Panc1 (cell line): ENCODE measurements around the gene LIG4. TPM values are rescaled to one million over a fixed set of nuclear protein-coding genes. Genes with fewer than 3 reads are reported as not detected.

Experiments used
- ATAC-seq: fragments of 200-7000 bp; cut with Tn5 transposase; 2 replicates; pipeline ENCODE4 v1.9.1; 2020; ENCODE audit warnings: mild to moderate bottlenecking, moderate library complexity
- BruUV-seq: library from RNA; stranded (reverse); fragments of 400-500 nt; replicated peaks from 2 replicates; lab custom pipeline; 2021; lab: Mats Ljungman, UMichigan
- CTCF ChIA-PET: fragments of 300-600 bp; sonication (Branson Sonifier 250); formaldehyde crosslinking; loops from one replicate; lab custom pipeline; 2022; ENCODE audit warnings: antibody characterized with exemption; lab: Charles Lee
- POLR2A ChIA-PET: fragments of 300-600 bp; sonication (Branson Sonifier 250); formaldehyde crosslinking; loops from one replicate; lab custom pipeline; 2022; ENCODE audit warnings: antibody characterized with exemption; lab: Charles Lee
- DNase-seq: peaks from one replicate; pipeline ENCODE4 v3.0.0-alpha.2; 2010; ENCODE audit warnings: low read depth, low spot score
- H3K27ac ChIP-seq: 2 replicates; pipeline ENCODE4 v1.5.1; 2011; ENCODE audit warnings: mild to moderate bottlenecking, low read length, inconsistent platforms
- H3K27me3 ChIP-seq: fragments of 200-500 bp; sonication (Bioruptor generic); 2 replicates; pipeline ENCODE4 v1.6.0; 2014; ENCODE audit warnings: low read length, inconsistent platforms; ENCODE audit not compliant: control insufficient read depth, insufficient read depth
- H3K36me3 ChIP-seq: fragments of 200-500 bp; sonication (Bioruptor generic); 2 replicates; pipeline ENCODE4 v1.5.1; 2014; ENCODE audit warnings: inconsistent platforms, mild to moderate bottlenecking, low read length, moderate library complexity; ENCODE audit not compliant: control insufficient read depth, insufficient read depth
- H3K4me1 ChIP-seq: 2 replicates; pipeline ENCODE4 v1.5.1; 2011; ENCODE audit warnings: inconsistent platforms, mild to moderate bottlenecking, low read length, moderate library complexity; ENCODE audit not compliant: control insufficient read depth, insufficient read depth
- H3K4me3 ChIP-seq, 2 experiments: 2 replicates each; pipeline ENCODE4 v1.5.1; 2011 to 2012; ENCODE audit warnings: low read depth in 2 of 2, low read length in 2 of 2, mild to moderate bottlenecking in 2 of 2, inconsistent platforms in 1 of 2, moderate library complexity in 1 of 2
- H3K9me3 ChIP-seq: fragments of 200-500 bp; sonication (Bioruptor generic); 2 replicates; pipeline ENCODE4 v1.5.1; 2014; ENCODE audit warnings: low read depth, mild to moderate bottlenecking, inconsistent platforms, low read length, moderate library complexity; ENCODE audit not compliant: control insufficient read depth, insufficient read depth
- CTCF ChIP-seq: fragments of 450-650 bp; IDR thresholded peaks from 2 replicates; pipeline ENCODE4 v1.5.1; 2017; ENCODE audit warnings: mild to moderate bottlenecking
- POLR2AphosphoS5 ChIP-seq: IDR thresholded peaks from 2 replicates; pipeline ENCODE4 v1.6.1; 2012; ENCODE audit warnings: mild to moderate bottlenecking, low read depth, low read length, moderate library complexity
- REST ChIP-seq, 2 experiments: IDR thresholded peaks; 2 replicates each; pipeline ENCODE4 v1.6.1; 2011 to 2012; ENCODE audit warnings: low read depth in 2 of 2, control low read depth in 1 of 2, low read length in 1 of 2, mild to moderate bottlenecking in 1 of 2, moderate library complexity in 1 of 2; ENCODE audit not compliant: insufficient read depth in 1 of 2
- SIN3A ChIP-seq: IDR thresholded peaks from 2 replicates; pipeline ENCODE4 v1.6.1; 2012; ENCODE audit warnings: low read depth, mild to moderate bottlenecking, low read length, moderate library complexity, borderline replicate concordance; ENCODE audit not compliant: insufficient read depth
- TCF7L2 ChIP-seq: IDR thresholded peaks from 2 replicates; pipeline ENCODE4 v1.6.1; 2011; ENCODE audit warnings: mild to moderate bottlenecking, low read depth, low read length, inconsistent platforms
- in situ Hi-C: cut with HindIII; loops from 2 replicates; pipeline ENCODE4 v1.10.0; 2016; ENCODE audit warnings: low sequenced_read_pairs, low pct_unique_long_range_greater_than_20kb
- intact Hi-C: fragments of 100-400 bp; cut with micrococcal nuclease; formaldehyde crosslinking; loops from one replicate; pipeline ENCODE4 v1.10.0; 2022; ENCODE audit not compliant: unreplicated experiment
- total RNA-seq: library from RNA; stranded (reverse); gene quantifications from one replicate; pipeline ENCODE4 v1.2.1, GENCODE V29; 2021; ENCODE audit not compliant: unreplicated experiment

Gene LIG4
- total RNA-seq, 1 experiment from 2014 or later: 8.2 TPM

GRCh38 chr13:108185223-108185622 lies 30.1 kb downstream of the LIG4 start:
- CTCF ChIA-PET: no interaction called here
- ATAC-seq: no peak

GRCh38 chr13:108182652-108183051 lies 32.7 kb downstream of the LIG4 start:
- Histone ChIP-seq H3K27ac (no peak overlapping the region), H3K36me3 (no peaks in the 10 kb centered on the region), H3K9me3 (no peaks in the 10 kb centered on the region), H3K4me1 (no peaks in the 10 kb centered on the region), H3K27me3 (no peaks in the 10 kb centered on the region), H3K4me3 (no peak overlapping the region)
- in situ Hi-C loops: no loop called here
- ATAC-seq: no peak
- intact Hi-C loops: no loop called here
- TF ChIP-seq REST (IDR thresholded peaks at IDR 0.05; ENCODE audit: insufficient read depth in 1 of 2, low read depth in 2 of 2, low read length in 1 of 2): no peak
- no peak for TF ChIP-seq TCF7L2
- no peak for TF ChIP-seq POLR2AphosphoS5
- TF ChIP-seq SIN3A: no peak
- no peak for TF ChIP-seq CTCF
- no TSS peak for BruUV-seq
- ChIA-PET CTCF (no interaction called here), POLR2A (no interaction called here)
- no peak for DNase-seq

More at GRCh38 chr13:108185223-108185622, 30.1 kb downstream of the LIG4 start:
- BruUV-seq: no TSS peak
- Histone ChIP-seq H3K27ac (no peak overlapping the region), H3K36me3 (no peaks in the 10 kb centered on the region), H3K27me3 (no peaks in the 10 kb centered on the region), H3K9me3 (no peaks in the 10 kb centered on the region), H3K4me3 (no peak overlapping the region), H3K4me1 (no peaks in the 10 kb centered on the region)
- POLR2A ChIA-PET: no interaction called here
- TF ChIP-seq CTCF (no peak), POLR2AphosphoS5 (no peak), SIN3A (no peak), TCF7L2 (no peak), REST (IDR thresholded peaks at IDR 0.05; ENCODE audit: insufficient read depth in 1 of 2, low read depth in 2 of 2, low read length in 1 of 2) (no peak)
- intact Hi-C loops: no loop called here
- DNase-seq: no peak
- in situ Hi-C loops: no loop called here
